OCI-LY3 (cell line): ENCODE measurements around the gene TRABD2A.
A peak's percentile ranks its signal among the peaks of the same experiment; 100 is the strongest.
"Not testable (repeated sequence)": the region's sequence is repeated elsewhere in the genome, so short reads cannot be mapped to it uniquely, and the experiment has no call there.

ENCODE experiments used
- H2AFZ ChIP-seq: fragments of 200-600, 300-600 bp; shearing (Covaris generic); 2 replicates; pipeline ENCODE4 v1.6.0; 2014; ENCODE audit warnings: antibody characterized with exemption, low read depth, low read length
- H3K27ac ChIP-seq: fragments of 200-600, 300-600 bp; sonication (generic); 2 replicates; pipeline ENCODE4 v1.5.1; 2014; ENCODE audit warnings: mild to moderate bottlenecking, low read length, moderate library complexity, mixed read lengths
- H3K27me3 ChIP-seq: fragments of 200-600, 300-600 bp; sonication (generic); 2 replicates; pipeline ENCODE4 v1.6.1; 2014; ENCODE audit warnings: low read depth, low read length, mixed read lengths
- H3K36me3 ChIP-seq: fragments of 200-600, 300-600 bp; sonication (generic); replicated peaks from 2 replicates; pipeline ENCODE3; 2014; ENCODE audit warnings: low read depth, low read length, mixed read lengths
- H3K4me1 ChIP-seq: fragments of 300-600, 200-600 bp; sonication (generic); 2 replicates; pipeline ENCODE4 v1.6.1; 2014; ENCODE audit warnings: low read length, mixed read lengths
- H3K4me2 ChIP-seq: fragments of 200-600, 300-600 bp; sonication (generic); 2 replicates; pipeline ENCODE4 v1.6.1; 2014; ENCODE audit warnings: low read length, mixed read lengths
- H3K4me3 ChIP-seq: fragments of 300-600, 200-600 bp; sonication (generic); 2 replicates; pipeline ENCODE4 v1.5.1; 2014; ENCODE audit warnings: antibody characterized with exemption, mild to moderate bottlenecking, low read length, moderate library complexity
- H3K79me2 ChIP-seq: fragments of 300-600, 200-600 bp; shearing (Covaris generic); 2 replicates; pipeline ENCODE4 v1.6.1; 2014; ENCODE audit warnings: mild to moderate bottlenecking, low read length, mixed read lengths
- H3K9ac ChIP-seq: fragments of 300-600, 200-600 bp; shearing (Covaris generic); 2 replicates; pipeline ENCODE4 v1.6.0; 2014; ENCODE audit warnings: mild to moderate bottlenecking, low read length, moderate library complexity
- H3K9me3 ChIP-seq: fragments of 200-600, 300-600 bp; shearing (Covaris generic); 2 replicates; pipeline ENCODE4 v1.6.1; 2014; ENCODE audit warnings: low read length, mixed read lengths; ENCODE audit not compliant: insufficient read depth
- H4K20me1 ChIP-seq: fragments of 200-600, 300-600 bp; sonication (generic); 2 replicates; pipeline ENCODE4 v1.6.1; 2016; ENCODE audit warnings: low read length, mixed read lengths; ENCODE audit not compliant: insufficient read depth
- EZH2phosphoT487 ChIP-seq: fragments of 200-600 bp; shearing (Covaris generic); IDR thresholded peaks from 2 replicates; pipeline ENCODE4 v1.6.1; 2018; ENCODE audit warnings: antibody characterized with exemption, mixed run types, low read depth
- TF ChIP-seq, protein P1 (sequence below): fragments of 200-600, 300-600 bp; sonication (generic); IDR thresholded peaks from 2 replicates; pipeline ENCODE4 v1.5.1; 2014; ENCODE audit warnings: antibody characterized with exemption, low read length, low read depth

TRABD2A gene

DNA sequence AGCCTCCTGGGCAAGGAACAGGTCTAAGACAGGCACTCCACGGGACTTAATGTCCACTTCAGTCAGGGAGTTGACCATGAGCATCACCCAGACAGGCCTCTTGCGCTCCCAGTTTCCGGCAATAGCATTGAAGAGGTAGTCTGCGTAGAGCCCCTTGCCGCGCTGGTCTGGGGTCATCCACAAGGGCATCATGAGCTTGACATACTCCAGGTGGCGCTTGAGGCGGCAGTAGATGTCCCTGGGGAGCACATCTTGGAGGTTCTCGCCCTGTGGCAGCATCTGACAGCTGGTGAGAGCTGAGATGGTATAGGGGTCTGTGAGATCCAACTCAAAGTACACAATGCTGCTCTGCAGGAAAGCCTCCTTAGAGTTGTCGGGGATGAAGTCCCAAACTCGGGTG lies 10.6 kb downstream of the TRABD2A start:
- TF ChIP-seq, protein P1, sequence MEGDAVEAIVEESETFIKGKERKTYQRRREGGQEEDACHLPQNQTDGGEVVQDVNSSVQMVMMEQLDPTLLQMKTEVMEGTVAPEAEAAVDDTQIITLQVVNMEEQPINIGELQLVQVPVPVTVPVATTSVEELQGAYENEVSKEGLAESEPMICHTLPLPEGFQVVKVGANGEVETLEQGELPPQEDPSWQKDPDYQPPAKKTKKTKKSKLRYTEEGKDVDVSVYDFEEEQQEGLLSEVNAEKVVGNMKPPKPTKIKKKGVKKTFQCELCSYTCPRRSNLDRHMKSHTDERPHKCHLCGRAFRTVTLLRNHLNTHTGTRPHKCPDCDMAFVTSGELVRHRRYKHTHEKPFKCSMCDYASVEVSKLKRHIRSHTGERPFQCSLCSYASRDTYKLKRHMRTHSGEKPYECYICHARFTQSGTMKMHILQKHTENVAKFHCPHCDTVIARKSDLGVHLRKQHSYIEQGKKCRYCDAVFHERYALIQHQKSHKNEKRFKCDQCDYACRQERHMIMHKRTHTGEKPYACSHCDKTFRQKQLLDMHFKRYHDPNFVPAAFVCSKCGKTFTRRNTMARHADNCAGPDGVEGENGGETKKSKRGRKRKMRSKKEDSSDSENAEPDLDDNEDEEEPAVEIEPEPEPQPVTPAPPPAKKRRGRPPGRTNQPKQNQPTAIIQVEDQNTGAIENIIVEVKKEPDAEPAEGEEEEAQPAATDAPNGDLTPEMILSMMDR: peak; percentile 41
- TF ChIP-seq EZH2phosphoT487: no peak
- Histone ChIP-seq H3K27me3 (no peaks in the 10 kb centered on the region), H3K4me1 (no peaks in the 10 kb centered on the region), H2AFZ (no peak overlapping the region), H3K9ac (no peak overlapping the region), H3K4me2 (no peak overlapping the region), H3K79me2 (0 out of 2 replicates have a peak, but pooled peaks cover 3% of the 10 kb centered on the region), H3K27ac (no peak overlapping the region), H4K20me1 (no peaks in the 10 kb centered on the region), H3K9me3 (no peaks in the 10 kb centered on the region), H3K4me3 (no peak overlapping the region), H3K36me3 (peaks cover 5% of the 10 kb centered on the region)

DNA sequence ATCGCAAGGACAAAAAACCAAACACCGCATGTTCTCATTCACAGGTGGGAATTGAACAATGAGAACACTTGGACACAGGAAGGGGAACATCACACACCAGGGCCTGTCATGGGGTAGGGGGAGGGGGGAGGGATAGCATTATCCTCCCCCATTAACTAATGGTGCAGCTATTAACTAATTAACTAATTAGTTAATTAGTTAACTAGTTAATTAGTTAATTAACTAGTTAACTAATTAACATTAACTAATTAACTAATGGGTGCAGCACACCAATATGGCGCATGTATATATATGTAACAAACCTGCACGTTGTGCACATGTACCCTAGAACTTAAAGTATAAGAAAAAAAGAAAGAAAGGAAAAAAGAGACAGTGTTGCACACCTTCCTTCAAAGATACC lies 12.6 kb downstream of the TRABD2A start:
- not testable (repeated sequence) for H3K36me3 ChIP-seq, H3K4me2 ChIP-seq, H3K4me1 ChIP-seq, H3K27ac ChIP-seq, H2AFZ ChIP-seq, H4K20me1 ChIP-seq, H3K4me3 ChIP-seq, H3K27me3 ChIP-seq, H3K79me2 ChIP-seq, H3K9ac ChIP-seq, H3K9me3 ChIP-seq

DNA sequence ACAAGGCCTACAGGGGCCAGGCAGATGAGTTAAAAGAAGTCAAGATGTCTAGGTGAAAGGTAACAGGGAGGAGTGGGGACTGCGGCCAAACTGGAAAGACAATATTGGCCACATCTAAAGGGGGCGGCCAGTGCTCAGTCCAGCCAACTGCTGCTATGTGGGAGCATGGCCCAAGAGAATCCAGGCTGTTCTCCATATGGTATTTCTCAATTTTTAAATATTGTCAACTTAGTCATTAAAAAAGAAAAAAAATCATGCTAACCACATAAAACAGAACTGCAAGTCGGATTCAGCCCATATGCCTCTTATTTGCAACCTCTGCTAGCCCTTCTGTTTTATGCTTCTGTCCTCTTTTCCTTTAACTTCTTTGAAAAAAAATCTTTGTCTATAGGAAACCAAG lies 14.8 kb downstream of the TRABD2A start:
- H3K4me1 ChIP-seq: no peaks in the 10 kb centered on the region
- no peak overlapping the region for H2AFZ ChIP-seq
- H3K9ac ChIP-seq: no peak overlapping the region
- H3K27me3 ChIP-seq: no peaks in the 10 kb centered on the region
- no peaks in the 10 kb centered on the region for H4K20me1 ChIP-seq
- no peak overlapping the region for H3K4me3 ChIP-seq
- H3K79me2 ChIP-seq: peaks cover 2% of the 10 kb centered on the region; the same call in 1 of the 2 replicates
- no peaks in the 10 kb centered on the region for H3K9me3 ChIP-seq
- no peak overlapping the region for H3K4me2 ChIP-seq
- no peak overlapping the region for H3K27ac ChIP-seq
- TF ChIP-seq, protein P1: no peak
- TF ChIP-seq EZH2phosphoT487: no peak
- no peaks in the 10 kb centered on the region for H3K36me3 ChIP-seq

DNA sequence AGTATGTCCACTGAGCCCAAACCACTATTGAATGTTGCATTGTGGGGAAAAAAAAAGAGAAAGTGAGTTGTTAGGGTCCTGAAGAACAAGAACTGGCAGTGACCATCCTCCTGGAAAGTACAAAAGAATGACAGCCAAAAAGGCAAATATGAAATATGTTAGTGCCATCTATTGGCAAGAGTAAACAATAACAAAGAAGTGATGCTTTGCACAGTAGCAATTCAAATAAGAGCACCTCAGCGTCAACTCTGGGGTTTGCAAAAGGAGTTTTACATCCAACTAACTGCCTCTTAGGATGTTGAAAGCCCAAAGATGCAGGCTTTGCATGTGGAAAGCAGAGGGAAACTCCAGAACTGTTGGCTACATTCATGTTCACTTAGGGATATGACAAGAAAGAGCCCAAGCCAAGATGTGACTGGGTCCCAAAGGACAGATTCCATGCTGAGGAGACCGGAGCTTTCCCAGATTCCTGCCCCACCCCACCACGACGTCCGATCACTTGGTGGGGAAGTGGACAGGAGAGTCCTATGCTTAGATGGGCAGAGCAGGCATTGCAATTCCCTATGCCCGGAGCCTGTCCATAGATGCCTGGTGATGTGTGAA lies 15.6 kb downstream of the TRABD2A start:
- Histone ChIP-seq H4K20me1 (no peaks in the 10 kb centered on the region), H3K4me1 (no peaks in the 10 kb centered on the region), H3K27me3 (no peaks in the 10 kb centered on the region), H3K9me3 (no peaks in the 10 kb centered on the region), H3K27ac (no peak overlapping the region), H3K9ac (no peak overlapping the region), H3K4me2 (no peak overlapping the region), H3K36me3 (no peaks in the 10 kb centered on the region), H3K4me3 (no peak overlapping the region), H2AFZ (no peak overlapping the region), H3K79me2 (peaks cover 2% of the 10 kb centered on the region; the same call in 1 of the 2 replicates)
- TF ChIP-seq, protein P1: peak; percentile 76
- no peak for TF ChIP-seq EZH2phosphoT487
